Muscle layer of colon (tissue), 2 donors: ENCODE results near the gene ALG14.

Experiments used
- H3K27ac ChIP-seq: one replicate; pipeline ENCODE4 v1.7.0; 2013; ENCODE audit warnings: low read depth, mild to moderate bottlenecking, low read length, moderate library complexity
- H3K27me3 ChIP-seq, 2 donors: one replicate each; pipeline ENCODE4 v1.7.0; 2013; ENCODE audit warnings: low read length in 2 of 2, mild to moderate bottlenecking in 2 of 2; ENCODE audit not compliant: insufficient read depth in 2 of 2, control insufficient read depth in 1 of 2
- H3K36me3 ChIP-seq: one replicate; pipeline ENCODE4 v1.7.0; 2013; ENCODE audit warnings: mild to moderate bottlenecking, low read length; ENCODE audit not compliant: insufficient read depth
- H3K4me1 ChIP-seq: one replicate; pipeline ENCODE4 v1.7.0; 2013; ENCODE audit warnings: mild to moderate bottlenecking, low read length; ENCODE audit not compliant: insufficient read depth
- H3K4me3 ChIP-seq, 2 donors: one replicate each; pipeline ENCODE4 v1.7.0; 2013; ENCODE audit warnings: low read length in 2 of 2, low read depth in 1 of 2, mild to moderate bottlenecking in 1 of 2, moderate library complexity in 1 of 2
- H3K9ac ChIP-seq: one replicate; pipeline ENCODE4 v1.7.0; 2013; ENCODE audit warnings: low read length
- H3K9me3 ChIP-seq: one replicate; pipeline ENCODE4 v1.7.0; 2013; ENCODE audit warnings: mild to moderate bottlenecking, low read length
- donor health status: abdominal sarcoma.
- donor health status: Adenocarcinoma of cecum.

Gene ALG14

DNA sequence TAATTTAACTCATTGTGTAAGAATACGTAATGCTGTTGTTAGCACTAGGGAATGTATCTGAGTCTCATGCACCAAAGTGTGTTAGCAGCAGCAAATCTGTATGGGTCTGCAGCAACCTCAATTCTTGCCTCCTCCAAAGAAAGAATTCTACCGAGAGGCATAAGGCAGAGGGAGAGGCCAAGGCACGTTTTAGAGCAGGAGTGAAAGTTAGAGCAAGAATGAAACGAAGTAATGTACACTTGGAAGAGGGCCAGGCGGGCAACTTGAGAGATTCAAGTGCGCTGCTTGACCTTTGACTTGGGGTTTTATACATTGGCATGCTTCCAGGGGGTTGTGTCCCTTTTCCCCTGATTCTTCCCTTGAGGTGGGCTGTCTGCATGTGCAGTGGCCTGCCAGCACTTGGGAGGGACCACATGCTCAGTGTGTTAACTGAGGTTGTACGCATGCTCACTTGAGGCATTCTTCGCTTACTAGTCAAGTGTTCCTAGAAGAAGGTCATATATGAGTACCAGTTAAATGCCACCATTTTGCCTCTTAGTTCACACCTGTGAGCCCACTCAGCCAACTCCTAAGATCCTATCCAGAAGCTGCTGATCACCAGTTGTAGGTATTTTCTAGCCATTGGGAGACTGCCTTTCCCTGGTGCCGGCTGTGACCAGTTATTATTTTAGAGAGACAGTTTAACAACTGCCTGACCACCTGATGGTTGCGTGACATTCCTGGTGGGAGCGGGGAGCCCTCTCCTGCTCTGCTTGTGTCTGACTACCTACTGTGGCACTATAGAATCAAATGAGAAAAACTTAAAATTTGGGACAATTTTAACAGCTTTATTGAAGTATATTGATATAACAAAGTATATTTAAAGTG, 143.2 kb downstream of the ALG14 start:
- Histone ChIP-seq H3K9ac (no peak overlapping the region), H3K27me3 (no peaks in the 10 kb centered on the region), H3K9me3 (no peaks in the 10 kb centered on the region), H3K36me3 (peaks cover 6% of the 10 kb centered on the region), H3K27ac (peak overlapping the region; percentile 60), H3K4me3 (peak overlapping the region in 1 of 2 donors; percentile 4), H3K4me1 (peaks cover 25% of the 10 kb centered on the region)

DNA sequence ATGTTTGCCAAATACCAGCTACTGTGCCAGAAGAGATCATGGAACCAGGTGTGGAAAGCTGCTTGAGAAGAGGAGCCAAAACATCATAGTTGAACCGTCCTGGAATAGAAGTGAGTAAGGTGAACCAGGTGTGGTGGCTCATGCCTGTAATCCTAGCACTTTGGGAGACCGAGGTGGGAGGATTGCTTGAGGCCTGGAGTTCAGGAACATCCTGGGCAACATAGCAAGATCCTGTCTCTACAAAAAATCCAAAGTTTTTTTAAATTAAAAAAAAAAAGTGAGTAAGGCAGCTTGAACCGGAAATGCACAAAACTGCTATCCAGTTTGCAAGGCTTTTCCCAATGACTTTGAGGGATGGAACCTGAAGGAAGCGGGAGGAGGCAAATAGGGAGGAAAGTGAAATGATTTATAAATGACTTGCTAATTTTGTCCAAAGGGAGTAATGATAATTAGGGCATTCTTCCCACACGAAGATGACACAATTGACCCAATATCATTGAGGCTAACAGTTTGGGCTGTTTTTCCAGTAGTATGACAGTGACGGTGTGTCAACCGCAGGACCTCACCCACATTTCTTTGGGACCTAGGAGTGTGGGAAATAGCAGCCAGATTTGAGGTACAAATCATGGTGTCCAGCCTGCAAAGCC, 144.3 kb downstream of the ALG14 start:
- peak overlapping the region; percentile 71 to 79 for H3K4me3 ChIP-seq
- H3K27me3 ChIP-seq: no peaks in the 10 kb centered on the region
- H3K27ac ChIP-seq: peak overlapping the region; percentile 95
- no peaks in the 10 kb centered on the region for H3K9me3 ChIP-seq
- H3K9ac ChIP-seq: peak overlapping the region; percentile 91
- H3K36me3 ChIP-seq: peaks cover 6% of the 10 kb centered on the region
- H3K4me1 ChIP-seq: peaks cover 36% of the 10 kb centered on the region

DNA sequence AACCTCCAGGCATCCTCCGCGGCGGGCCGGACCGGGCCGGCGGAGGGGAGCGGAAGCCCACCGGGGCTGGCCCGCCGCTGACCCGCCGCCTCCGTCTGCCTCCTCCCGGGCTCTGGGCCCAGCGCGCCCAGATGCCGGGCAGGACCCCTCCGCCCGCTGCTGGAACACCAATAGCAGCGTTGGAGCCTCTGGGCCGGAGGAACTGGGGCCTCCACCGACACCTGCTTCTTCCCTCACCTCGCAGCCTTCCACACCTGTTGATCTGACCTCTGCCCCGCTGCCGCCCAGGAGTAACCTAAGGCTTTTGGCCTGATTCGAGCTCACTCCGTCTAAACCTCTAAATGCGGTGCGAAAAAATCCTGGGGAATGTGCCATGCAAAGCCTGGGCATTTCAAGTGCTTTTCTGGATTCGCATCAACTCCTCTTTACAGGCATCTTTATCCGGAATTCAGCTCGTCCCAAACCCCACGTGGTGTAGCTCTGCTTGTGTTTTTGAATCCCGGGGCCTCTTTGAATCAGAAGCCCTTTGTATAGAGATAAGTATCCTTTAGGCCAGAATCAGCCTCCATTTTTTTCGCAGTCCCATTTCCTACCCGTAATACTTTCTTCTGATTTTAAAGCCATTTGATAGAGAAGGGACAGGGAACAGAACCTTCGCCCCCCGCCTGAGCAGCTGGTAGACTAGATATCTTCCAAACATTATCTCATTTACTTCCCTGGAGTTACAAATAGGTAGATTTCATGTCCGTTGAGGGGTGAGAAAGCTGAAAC, 145.2 kb downstream of the ALG14 start:
- no peaks in the 10 kb centered on the region for H3K9me3 ChIP-seq
- peaks cover 45% of the 10 kb centered on the region for H3K4me1 ChIP-seq
- peak overlapping the region; percentile 91 for H3K9ac ChIP-seq
- H3K4me3 ChIP-seq: peak overlapping the region; percentile 71 to 79
- H3K27me3 ChIP-seq: no peaks in the 10 kb centered on the region
- no peaks in the 10 kb centered on the region for H3K36me3 ChIP-seq
- H3K27ac ChIP-seq: peak overlapping the region; percentile 95

DNA sequence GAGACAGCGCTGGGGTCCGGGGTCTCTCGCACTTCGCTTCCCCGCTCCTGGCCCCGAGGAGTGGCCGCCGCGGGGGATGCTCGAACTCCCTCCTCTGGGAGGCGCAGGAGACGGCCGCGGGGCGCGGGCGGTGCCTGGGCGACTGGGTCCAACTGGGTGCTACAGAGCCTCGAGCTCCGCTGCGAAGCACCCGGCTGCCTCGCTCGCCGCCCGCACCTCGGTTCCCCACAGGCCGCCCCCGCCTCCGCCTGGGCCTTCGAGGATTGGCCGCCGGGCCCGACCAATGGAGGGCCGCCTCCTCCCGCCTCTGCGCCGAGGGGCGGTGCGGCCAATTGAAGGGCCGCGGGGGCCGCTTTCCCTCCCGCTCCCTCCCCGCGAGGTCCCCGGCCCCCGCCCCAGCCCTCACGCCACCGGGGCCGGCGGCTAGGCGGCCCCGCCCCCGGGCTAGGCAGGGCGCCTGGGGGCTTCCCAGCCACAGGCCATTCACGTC, 145.8 kb downstream of the ALG14 start, which contains the start of gene CNN3:
TSS of gene CNN3 (minus strand) at position 196 of the 490 bp plus-strand sequence. CDS start 216 bp downstream, outside the sequence.
- Histone ChIP-seq H3K27me3 (no peaks in the 10 kb centered on the region), H3K4me1 (peaks cover 48% of the 10 kb centered on the region)

DNA sequence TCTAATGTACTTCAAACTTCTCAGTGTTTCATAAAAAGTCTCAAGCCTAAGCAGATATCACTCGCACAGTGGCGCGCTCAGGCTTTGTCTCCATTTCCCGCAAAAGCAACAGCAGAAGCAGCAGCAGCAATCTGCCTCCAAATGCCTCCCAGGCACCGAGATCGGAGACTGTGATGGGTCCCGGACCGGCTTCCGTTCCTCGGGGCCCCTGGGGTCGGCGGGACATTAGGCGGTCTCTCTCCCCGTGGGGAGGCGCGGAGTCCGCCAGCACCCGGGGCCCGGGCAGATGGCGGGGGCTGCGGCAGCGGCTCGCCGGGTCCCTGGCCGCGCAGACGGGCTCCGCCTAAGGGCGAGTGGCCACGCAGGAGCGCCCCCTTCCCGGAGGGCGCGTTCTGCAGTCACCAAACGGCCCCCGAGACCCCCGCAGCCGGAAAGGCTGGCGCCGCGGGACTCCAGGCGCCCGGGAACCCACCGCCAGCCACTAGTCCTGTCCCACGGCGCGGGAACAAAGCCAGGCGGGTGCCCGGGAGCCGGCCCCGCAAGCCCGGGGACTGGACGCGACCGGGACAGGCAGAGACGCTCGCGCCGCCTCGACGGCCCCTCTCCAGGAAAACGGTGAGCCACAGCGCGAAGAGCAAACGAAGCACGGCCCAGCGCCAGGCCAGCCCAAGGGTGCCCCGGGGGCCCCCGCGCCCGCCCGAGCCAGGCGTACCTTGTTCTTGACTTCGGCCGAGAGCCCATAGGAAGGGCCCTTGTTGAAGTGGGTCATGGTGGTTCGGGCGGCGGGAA, 146.4 kb downstream of the ALG14 start:
- peak overlapping the region; percentile 95 for H3K27ac ChIP-seq
- no peaks in the 10 kb centered on the region for H3K27me3 ChIP-seq
- peak overlapping the region; percentile 95 for H3K9ac ChIP-seq
- peak overlapping the region; percentile 79 to 87 for H3K4me3 ChIP-seq
- peaks cover 50% of the 10 kb centered on the region for H3K4me1 ChIP-seq
- H3K9me3 ChIP-seq: no peaks in the 10 kb centered on the region
- H3K36me3 ChIP-seq: no peaks in the 10 kb centered on the region

More for the DNA sequence above, 145.8 kb downstream of the ALG14 start, which contains the start of gene CNN3:
- peak within 1 kb of the TSS; percentile 95 for H3K9ac ChIP-seq
- H3K36me3 ChIP-seq: no peaks in the 10 kb centered on the region
- peak within 1 kb of the TSS; percentile 79 to 87 for H3K4me3 ChIP-seq
- H3K9me3 ChIP-seq: no peaks in the 10 kb centered on the region
- H3K27ac ChIP-seq: peak within 1 kb of the TSS; percentile 95

DNA sequence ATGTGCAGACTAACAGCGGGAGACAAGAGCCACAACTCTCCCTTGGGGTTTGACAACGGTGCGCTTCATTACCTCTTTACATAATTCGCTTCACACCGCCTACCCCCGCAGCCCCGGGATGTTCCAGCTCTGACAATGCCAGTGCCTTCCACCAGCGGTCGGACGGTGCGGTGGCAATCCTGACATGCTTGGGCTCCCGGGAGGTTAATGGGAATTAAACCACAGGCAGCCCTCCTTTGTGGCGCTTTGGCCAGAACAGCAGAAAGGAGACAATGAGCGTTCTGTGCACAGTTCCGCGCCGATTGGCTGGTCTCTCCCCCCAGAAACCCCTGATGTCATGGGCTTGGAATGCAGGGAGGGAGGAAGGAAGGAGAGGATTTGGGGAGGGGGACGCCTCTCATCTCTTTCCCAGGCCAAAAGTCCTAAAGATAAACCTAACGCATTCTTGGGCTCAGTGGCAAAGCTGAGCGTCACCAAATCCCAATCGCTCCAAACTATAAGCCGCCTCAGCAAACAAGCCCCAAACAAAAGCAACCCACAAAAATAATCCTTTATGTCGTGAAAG, 147.1 kb downstream of the ALG14 start:
- peak overlapping the region; percentile 95 for H3K27ac ChIP-seq
- H3K9me3 ChIP-seq: no peaks in the 10 kb centered on the region
- no peaks in the 10 kb centered on the region for H3K27me3 ChIP-seq
- no peaks in the 10 kb centered on the region for H3K36me3 ChIP-seq
- peaks cover 56% of the 10 kb centered on the region for H3K4me1 ChIP-seq
- H3K9ac ChIP-seq: peak overlapping the region; percentile 95
- H3K4me3 ChIP-seq: peak overlapping the region; percentile 79 to 87

DNA sequence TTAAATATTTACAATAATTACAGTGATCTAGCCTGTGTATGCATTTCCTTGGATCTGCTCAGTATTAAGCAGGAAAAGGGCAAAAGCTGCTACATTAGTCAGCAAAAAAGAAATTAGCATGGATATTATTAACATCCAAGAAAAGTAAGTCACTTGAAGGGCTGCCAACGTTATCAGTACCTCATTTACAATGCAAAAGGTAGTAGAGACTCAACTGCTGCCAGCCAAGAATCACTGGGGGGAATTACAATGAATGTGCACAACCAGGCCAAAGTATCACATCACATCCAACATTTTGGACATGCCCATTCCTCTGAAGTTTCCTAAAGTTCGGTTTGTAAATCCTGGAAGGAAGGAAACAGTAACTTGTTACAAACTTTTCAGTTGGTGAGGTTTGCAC, 147.7 kb downstream of the ALG14 start:
- Histone ChIP-seq H3K36me3 (no peaks in the 10 kb centered on the region), H3K27me3 (no peaks in the 10 kb centered on the region), H3K9ac (peak overlapping the region; percentile 95), H3K9me3 (no peaks in the 10 kb centered on the region), H3K4me3 (peak overlapping the region; percentile 79 to 87), H3K4me1 (peaks cover 63% of the 10 kb centered on the region), H3K27ac (peak overlapping the region; percentile 95)
